Measurements from ENCODE around the gene VGLL4. TPM values are rescaled to one million over a fixed set of nuclear protein-coding genes. Genes with fewer than 3 reads are reported as not detected.

Gene VGLL4
- total and polyA plus RNA-seq, 2 of the 4 experiments (the other 2 are of a cell fraction): 26.2 to 35.4 TPM

DNA sequence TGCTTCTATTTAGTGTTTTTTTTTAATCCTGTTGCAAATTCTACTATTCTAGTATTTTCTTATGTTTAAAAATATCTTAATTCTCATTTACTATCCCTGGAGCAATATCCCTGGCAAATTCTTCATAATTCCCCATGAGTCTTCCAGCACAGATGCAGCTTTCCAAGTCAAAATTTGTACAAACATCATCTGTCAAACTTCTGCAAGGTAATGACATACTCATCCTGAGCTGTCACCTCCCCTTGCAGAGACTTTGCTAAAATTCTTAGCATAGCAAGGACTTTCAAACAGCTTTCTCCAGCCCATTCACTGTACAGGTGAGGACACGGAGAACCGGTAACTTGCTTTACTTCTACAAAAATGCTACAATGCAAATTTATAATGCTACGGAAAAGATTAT, 28.6 kb upstream of the VGLL4 start:
- dilution Hi-C loops (cut with HindIII; ENCODE audit: low sequenced_read_pairs, unreplicated experiment) (no loop called here), in situ Hi-C loops (cut with MboI; ENCODE audit: low sequenced_read_pairs) (loop anchor here (25.0 kb wide), 1 partner anchor 910 kb away; no protein-coding TSS in a partner anchor), intact Hi-C loops (cut with micrococcal nuclease) (no loop called here)
- peaks cover 8% of the 10 kb centered on the region for H3K9me1 ChIP-seq (ENCODE audit: insufficient read depth, low read length)
- CTCF ChIA-PET: interaction anchor here (1.1 kb wide), 1 partner anchor 10 kb away, joined by 4 read pairs; no protein-coding TSS in a partner anchor
- H2AK9ac ChIP-seq (replicated peaks; ENCODE audit: low read depth, low read length, poor library complexity): no peak overlapping the region
- DNase-seq (no peak), ATAC-seq (ENCODE audit: low read depth) (no peak)
- H3K36me3 ChIP-seq (ENCODE audit: control insufficient read depth, insufficient read depth, low read length): no peaks in the 10 kb centered on the region
- no peak overlapping the region for H3K9ac ChIP-seq (ENCODE audit: low read depth, low read length)
- POLR2A ChIA-PET (ENCODE audit: unreplicated experiment): interaction anchor here (0.5 kb wide), 2 partner anchors 269 to 393 kb away, joined by 4 to 6 read pairs; no protein-coding TSS in a partner anchor
- no peaks in the 10 kb centered on the region for H3K9me3 ChIP-seq (ENCODE audit: control insufficient read depth, insufficient read depth, low read length)
- H2BK120ac ChIP-seq (ENCODE audit: low read depth, low read length): no peak overlapping the region
- H3K27ac ChIP-seq (ENCODE audit: insufficient read depth, low read length): no peak overlapping the region
- no peak overlapping the region for H2AFZ ChIP-seq (replicated peaks; ENCODE audit: low read length, poor library complexity)
- no peak overlapping the region for H4K5ac ChIP-seq (ENCODE audit: low read depth, low read length)
- no peak overlapping the region for H3K18ac ChIP-seq (ENCODE audit: low read depth, low read length)
- no peak overlapping the region for H4K8ac ChIP-seq (ENCODE audit: low read depth in 2 of 2, low read length in 2 of 2)
- no CpG with 5 or more reads among the region's 3 CpGs for WGBS, 2 experiments (ENCODE audit: extremely low coverage in 2 of 2, insufficient read length in 1 of 2)
- no peak overlapping the region for H2AK5ac ChIP-seq (ENCODE audit: low read depth, low read length)
- H3K4me2 ChIP-seq (ENCODE audit: low read depth, low read length): no peak overlapping the region
- H2BK15ac ChIP-seq (ENCODE audit: low read depth, low read length): no peak overlapping the region
- H3K23ac ChIP-seq (ENCODE audit: low read depth, low read length): no peak overlapping the region
- TF ChIP-seq CEBPB (IDR thresholded peaks at IDR 0.05; ENCODE audit: low read depth, low read length): no peak
- TF ChIP-seq CHD1 (IDR thresholded peaks at IDR 0.05; ENCODE audit: low read depth, low read length): no peak
- no peak for TF ChIP-seq RCOR1 (IDR thresholded peaks at IDR 0.05; ENCODE audit: insufficient replicate concordance, low read length)
- TF ChIP-seq, protein P1, sequence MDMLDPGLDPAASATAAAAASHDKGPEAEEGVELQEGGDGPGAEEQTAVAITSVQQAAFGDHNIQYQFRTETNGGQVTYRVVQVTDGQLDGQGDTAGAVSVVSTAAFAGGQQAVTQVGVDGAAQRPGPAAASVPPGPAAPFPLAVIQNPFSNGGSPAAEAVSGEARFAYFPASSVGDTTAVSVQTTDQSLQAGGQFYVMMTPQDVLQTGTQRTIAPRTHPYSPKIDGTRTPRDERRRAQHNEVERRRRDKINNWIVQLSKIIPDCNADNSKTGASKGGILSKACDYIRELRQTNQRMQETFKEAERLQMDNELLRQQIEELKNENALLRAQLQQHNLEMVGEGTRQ (IDR thresholded peaks at IDR 0.05; ENCODE audit: low read depth, low read length): no peak
- no peak for TF ChIP-seq FOS (IDR thresholded peaks at IDR 0.05; ENCODE audit: low read depth, low read length)
- no peak for TF ChIP-seq RFX5 (IDR thresholded peaks at IDR 0.05; ENCODE audit: low read depth, low read length)
- no peak for TF ChIP-seq MXI1 (IDR thresholded peaks at IDR 0.05; ENCODE audit: borderline replicate concordance, low read depth, low read length)
- TF ChIP-seq NFE2L2 (IDR thresholded peaks at IDR 0.05; ENCODE audit: low read depth, low read length): no peak
- TF ChIP-seq POLR2A (IDR thresholded peaks at IDR 0.05; ENCODE audit: low read depth, low read length): no peak
- H3K56ac ChIP-seq (ENCODE audit: extremely low read depth, insufficient read depth, low read length): no peak overlapping the region
- H3K4ac ChIP-seq (ENCODE audit: low read depth, low read length): no peak overlapping the region
- peaks cover 8% of the 10 kb centered on the region for H3K4me1 ChIP-seq (ENCODE audit: control insufficient read depth, insufficient read depth, low read length)
- no peak overlapping the region for H2BK5ac ChIP-seq (ENCODE audit: low read depth, low read length, poor library complexity, severe bottlenecking)
- BruUV-seq (replicated peaks): no TSS peak
- no peaks in the 10 kb centered on the region for H3K27me3 ChIP-seq (ENCODE audit: control insufficient read depth, insufficient read depth, low read length)
- peaks cover 9 to 15% of the 10 kb centered on the region in 2 experiments for H3K79me1 ChIP-seq (ENCODE audit: low read depth in 1 of 2, low read length in 2 of 2)
- H3K14ac ChIP-seq (replicated peaks; ENCODE audit: low read depth, low read length): no peak overlapping the region
- no peak overlapping the region for H4K91ac ChIP-seq (ENCODE audit: insufficient read depth, low read depth, low read length)
- peaks cover 9% of the 10 kb centered on the region; the same call in 1 of the 2 replicates for H4K20me1 ChIP-seq (ENCODE audit: insufficient read depth, low read length)
- no peak overlapping the region for H2BK20ac ChIP-seq (ENCODE audit: low read depth, low read length)
- no peak overlapping the region for H3K4me3 ChIP-seq (ENCODE audit: insufficient read depth, low read depth, low read length)

Measured in IMR-90 (cell line).